Endothelial cell of umbilical vein (primary cell): ENCODE data around the gene RBBP4. TPM values are rescaled to one million over a fixed set of nuclear protein-coding genes. Genes with fewer than 3 reads are reported as not detected.

Experiments
- BruUV-seq: library from RNA; stranded (reverse); fragments of 400-500 nt; replicated peaks from 2 replicates; lab custom pipeline; 2021; lab: Mats Ljungman, UMichigan
- CTCF ChIA-PET: fragments of 300-600, 350-600 bp; sonication (Branson Sonifier 250); formaldehyde crosslinking; loops from one replicate; lab custom pipeline; 2021; ENCODE audit warnings: antibody characterized with exemption, inconsistent platforms; lab: Charles Lee
- POLR2A ChIA-PET: fragments of 300-600, 350-600 bp; sonication (Branson Sonifier 250); formaldehyde crosslinking; loops from one replicate; lab custom pipeline; 2021; ENCODE audit warnings: antibody characterized with exemption, inconsistent platforms; lab: Charles Lee
- DNase-seq: peaks from one replicate; pipeline ENCODE4 v3.0.0-alpha.2; 2011; ENCODE audit warnings: low read depth, low spot score
- FAIRE-seq: peaks from 2 replicates; lab custom pipeline; 2011; peaks lifted over from hg19 to GRCh38; lab: Jason Lieb, UNC
- H2AFZ ChIP-seq: 2 replicates; pipeline ENCODE4 v1.6.0; 2012; ENCODE audit warnings: low read depth, low read length, control low read depth, inconsistent platforms
- H3K27ac ChIP-seq: 2 replicates; pipeline ENCODE4 v1.5.1; 2011; ENCODE audit warnings: low read depth, mild to moderate bottlenecking, control low read depth, low read length, moderate library complexity; ENCODE audit not compliant: insufficient read depth
- H3K27me3 ChIP-seq, 2 experiments: 2 replicates each; pipeline versions ENCODE4 v1.6.0 to v1.6.1; 2011; ENCODE audit warnings: low read length in 2 of 2, mixed read lengths in 1 of 2; ENCODE audit not compliant: control insufficient read depth in 2 of 2, insufficient read depth in 2 of 2
- H3K36me3 ChIP-seq, 2 experiments: 2 replicates in 1 of 2; 3 replicates in 1 of 2; pipeline ENCODE4 v1.5.1; 2011; ENCODE audit warnings: low read length in 2 of 2, mild to moderate bottlenecking in 1 of 2, moderate library complexity in 1 of 2; ENCODE audit not compliant: control insufficient read depth in 2 of 2, insufficient read depth in 2 of 2; ENCODE audit errors: extremely low read depth in 1 of 2
- H3K4me1 ChIP-seq: 3 replicates; pipeline ENCODE4 v1.5.1; 2011; ENCODE audit warnings: mild to moderate bottlenecking, low read length; ENCODE audit not compliant: control insufficient read depth, insufficient read depth; ENCODE audit errors: extremely low read depth
- H3K4me2 ChIP-seq: 2 replicates; pipeline ENCODE4 v1.6.1; 2011; ENCODE audit warnings: low read length, control low read depth, mixed read lengths; ENCODE audit not compliant: insufficient read depth
- H3K4me3 ChIP-seq, 3 experiments: fragments of 200-600 bp in 1 of 3; sonication (generic), shearing (Covaris generic) in 1 of 3; replicated peaks in 1 of 3; 2 replicates each; pipeline ENCODE4 v1.5.1; 2011 to 2016; ENCODE audit warnings: control low read depth in 3 of 3, low read length in 3 of 3, mild to moderate bottlenecking in 2 of 3, inconsistent platforms in 1 of 3, low read depth in 1 of 3, moderate library complexity in 1 of 3; ENCODE audit not compliant: insufficient read depth in 1 of 3
- H3K79me2 ChIP-seq: 2 replicates; pipeline ENCODE4 v1.6.0; 2012; ENCODE audit warnings: low read length, inconsistent platforms; ENCODE audit not compliant: control insufficient read depth, insufficient read depth
- H3K9ac ChIP-seq: replicated peaks from 2 replicates; pipeline ENCODE3; 2011; ENCODE audit warnings: low read length, control low read depth; ENCODE audit not compliant: insufficient read depth; ENCODE audit errors: extremely low read depth
- H3K9me1 ChIP-seq: replicated peaks from 3 replicates; pipeline ENCODE4 v1.6.0; 2011; ENCODE audit warnings: mild to moderate bottlenecking, low read length; ENCODE audit not compliant: control insufficient read depth, insufficient read depth; ENCODE audit errors: extremely low read depth
- H3K9me3 ChIP-seq: replicated peaks from 2 replicates; pipeline ENCODE4 v1.5.1; 2012; ENCODE audit warnings: low read length, inconsistent platforms; ENCODE audit not compliant: control insufficient read depth, insufficient read depth
- H4K20me1 ChIP-seq: replicated peaks from 2 replicates; pipeline ENCODE3; 2011; ENCODE audit warnings: mild to moderate bottlenecking, low read length; ENCODE audit not compliant: control insufficient read depth, insufficient read depth; ENCODE audit errors: extremely low read depth
- EZH2 ChIP-seq: IDR thresholded peaks from 2 replicates; pipeline ENCODE4 v1.6.1; 2012; ENCODE audit warnings: borderline replicate concordance, low read depth, mild to moderate bottlenecking, moderate library complexity, low read length, inconsistent platforms; ENCODE audit not compliant: severe bottlenecking
- GATA2 ChIP-seq: IDR thresholded peaks from 2 replicates; pipeline ENCODE4 v1.7.0; 2011; ENCODE audit warnings: low read depth, mild to moderate bottlenecking, moderate library complexity, mixed read lengths, low read length; ENCODE audit not compliant: insufficient read length, insufficient read depth
- JUN ChIP-seq: IDR thresholded peaks from 2 replicates; pipeline ENCODE4 v1.6.1; 2011; ENCODE audit warnings: borderline replicate concordance, low read depth; ENCODE audit not compliant: insufficient read length, insufficient read depth
- MYC ChIP-seq: IDR thresholded peaks from one replicate; pipeline ENCODE4 v1.6.1; 2011; ENCODE audit warnings: mild to moderate bottlenecking, low read depth, low read length
- POLR2A ChIP-seq: IDR thresholded peaks from 2 replicates; pipeline ENCODE4 v1.6.1; 2012; ENCODE audit warnings: low read depth, mild to moderate bottlenecking, control low read depth, low read length
- POLR2AphosphoS5 ChIP-seq: IDR thresholded peaks from 2 replicates; pipeline ENCODE4 v1.6.1; 2012; ENCODE audit warnings: low read depth, mild to moderate bottlenecking, control low read depth, low read length, moderate library complexity; ENCODE audit not compliant: insufficient read depth
- dilution Hi-C: fragments of 300-500 bp; cut with MboI; formaldehyde crosslinking; loops from one replicate; pipeline ENCODE4 v1.15.0; 2019; ENCODE audit warnings: low sequenced_read_pairs; ENCODE audit not compliant: extremely low pct_ligation_motif_present
- intact Hi-C: fragments of 100-400 bp; cut with micrococcal nuclease; formaldehyde crosslinking; loops from one replicate; pipeline ENCODE4 v1.10.0; 2022
- polyA plus RNA-seq, 4 experiments: library from polyadenylated mRNA; depleted of rRNA in 3 of 4; stranded (reverse) in 3 of 4; unstranded in 1 of 4; fragments of >200 nt; gene quantifications; 2 replicates each; pipeline versions ENCODE4 v1.2.1 to v1.2.3, GENCODE V29; 2011 to 2012; ENCODE audit warnings: missing spikeins in 1 of 4
- total RNA-seq: library from RNA; stranded (reverse); gene quantifications from 2 replicates; pipeline ENCODE4 v1.2.3, GENCODE V29; 2021
- TF ChIP-seq, protein P1 (sequence below), 2 donors: IDR thresholded peaks; 1 replicate in 1 of 2; 2 replicates in 1 of 2; pipeline ENCODE4 v1.5.1; 2011; ENCODE audit warnings: low read length in 2 of 2, mild to moderate bottlenecking in 2 of 2, moderate library complexity in 2 of 2, control low read depth in 1 of 2, inconsistent platforms in 1 of 2, low read depth in 1 of 2; ENCODE audit not compliant: insufficient read depth in 1 of 2; ENCODE audit errors: extremely low read depth in 1 of 2
- TF ChIP-seq, protein P2 (sequence below): IDR thresholded peaks from 2 replicates; pipeline ENCODE4 v1.6.1; 2011; ENCODE audit not compliant: insufficient read depth, insufficient read length

Gene RBBP4
- total and polyA plus RNA-seq, 2 donors (not counting 3 experiments of a cell fraction or from before 2014, with no cell fraction given) = 84.9 to 241 TPM

DNA sequence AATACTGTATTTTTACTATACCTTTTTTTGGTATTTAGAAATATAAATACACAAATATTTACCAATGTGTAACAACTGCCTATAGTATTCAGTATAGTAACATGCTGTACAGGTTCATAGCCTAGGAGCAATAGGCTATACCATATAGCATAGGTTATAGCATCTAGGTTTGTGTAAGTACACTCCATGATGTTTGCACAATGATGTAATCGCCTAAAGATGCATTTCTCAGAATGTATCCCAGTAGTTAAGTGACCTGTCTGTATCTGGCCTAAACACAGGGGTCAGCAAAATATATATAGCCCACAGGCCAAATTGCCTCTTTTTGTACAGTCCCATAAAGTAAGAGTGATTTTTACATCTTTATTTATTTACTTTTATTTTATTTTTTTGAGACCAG lies 24.8 kb upstream of the RBBP4 start:
- intact Hi-C loops (no loop called here), dilution Hi-C loops (no loop called here)
- peaks cover 0 to 2% of the 10 kb centered on the region in 2 experiments for H3K36me3 ChIP-seq
- no peak overlapping the region for H2AFZ ChIP-seq
- H3K79me2 ChIP-seq = no peaks in the 10 kb centered on the region
- no peaks in the 10 kb centered on the region for H3K27me3 ChIP-seq
- no peak overlapping the region for H3K27ac ChIP-seq
- no peak overlapping the region for H3K4me2 ChIP-seq
- no peaks in the 10 kb centered on the region for H4K20me1 ChIP-seq
- FAIRE-seq = no peak
- DNase-seq = no peak
- no peaks in the 10 kb centered on the region for H3K9me3 ChIP-seq
- H3K9ac ChIP-seq = no peak overlapping the region
- H3K4me3 ChIP-seq = no peak overlapping the region
- no TSS peak for BruUV-seq
- no peaks in the 10 kb centered on the region for H3K4me1 ChIP-seq
- ChIA-PET POLR2A (no interaction called here), CTCF (no interaction called here)
- peaks cover 3% of the 10 kb centered on the region for H3K9me1 ChIP-seq
- TF ChIP-seq POLR2AphosphoS5 (no peak), EZH2 (no peak), GATA2 (no peak), POLR2A (no peak), MYC (no peak), JUN (no peak)
- TF ChIP-seq, protein P1, sequence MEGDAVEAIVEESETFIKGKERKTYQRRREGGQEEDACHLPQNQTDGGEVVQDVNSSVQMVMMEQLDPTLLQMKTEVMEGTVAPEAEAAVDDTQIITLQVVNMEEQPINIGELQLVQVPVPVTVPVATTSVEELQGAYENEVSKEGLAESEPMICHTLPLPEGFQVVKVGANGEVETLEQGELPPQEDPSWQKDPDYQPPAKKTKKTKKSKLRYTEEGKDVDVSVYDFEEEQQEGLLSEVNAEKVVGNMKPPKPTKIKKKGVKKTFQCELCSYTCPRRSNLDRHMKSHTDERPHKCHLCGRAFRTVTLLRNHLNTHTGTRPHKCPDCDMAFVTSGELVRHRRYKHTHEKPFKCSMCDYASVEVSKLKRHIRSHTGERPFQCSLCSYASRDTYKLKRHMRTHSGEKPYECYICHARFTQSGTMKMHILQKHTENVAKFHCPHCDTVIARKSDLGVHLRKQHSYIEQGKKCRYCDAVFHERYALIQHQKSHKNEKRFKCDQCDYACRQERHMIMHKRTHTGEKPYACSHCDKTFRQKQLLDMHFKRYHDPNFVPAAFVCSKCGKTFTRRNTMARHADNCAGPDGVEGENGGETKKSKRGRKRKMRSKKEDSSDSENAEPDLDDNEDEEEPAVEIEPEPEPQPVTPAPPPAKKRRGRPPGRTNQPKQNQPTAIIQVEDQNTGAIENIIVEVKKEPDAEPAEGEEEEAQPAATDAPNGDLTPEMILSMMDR (IDR thresholded peaks at IDR 0.05; ENCODE audit: extremely low read depth in 1 of 2, insufficient read depth in 1 of 2, low read depth in 1 of 2, low read length in 2 of 2) = no peak
- TF ChIP-seq, protein P2, sequence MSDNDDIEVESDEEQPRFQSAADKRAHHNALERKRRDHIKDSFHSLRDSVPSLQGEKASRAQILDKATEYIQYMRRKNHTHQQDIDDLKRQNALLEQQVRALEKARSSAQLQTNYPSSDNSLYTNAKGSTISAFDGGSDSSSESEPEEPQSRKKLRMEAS = no peak
